ENCODE results near the gene TSPAN10. TPM values are rescaled to one million over a fixed set of nuclear protein-coding genes. Genes with fewer than 3 reads are reported as not detected.

Gene TSPAN10
- total and polyA plus RNA-seq, 2 of the 13 experiments (the other 11 are each of a cell fraction or from before 2014, with no cell fraction given): 0.54 to 0.75 TPM

- TF ChIP-seq TFDP1 (CRISPR knock-in tag; IDR thresholded peaks at IDR 0.05; ENCODE audit: borderline replicate concordance) (peak; percentile 52; the same call in 1 of the 2 replicates), ZHX1 (CRISPR knock-in tag; IDR thresholded peaks at IDR 0.05; ENCODE audit: low read depth) (0 out of 2 replicates have a peak, but pooled peaks have one; percentile 63), DNMT1 (CRISPR knock-in tag; IDR thresholded peaks at IDR 0.05) (peak; percentile 41; the same call in 1 of the 2 replicates), ZNF30 (CRISPR knock-in tag; IDR thresholded peaks at IDR 0.05) (no peak), TOPORS (CRISPR knock-in tag; IDR thresholded peaks at IDR 0.05) (0 out of 2 replicates have a peak, but pooled peaks have one; percentile 28), TGIF2 (CRISPR knock-in tag; IDR thresholded peaks at IDR 0.05) (0 out of 2 replicates have a peak, but pooled peaks have one; percentile 15), PHB2 (IDR thresholded peaks at IDR 0.05; ENCODE audit: partially characterized antibody) (no peak), BCL6 (CRISPR knock-in tag; IDR thresholded peaks at IDR 0.05) (no peak), ZNF670 (CRISPR knock-in tag; IDR thresholded peaks at IDR 0.05; ENCODE audit: borderline replicate concordance) (peak; percentile 46; the same call in 1 of the 2 replicates), MAX (IDR thresholded peaks at IDR 0.05) (peak; percentile 98), RBFOX2 (IDR thresholded peaks at IDR 0.05; ENCODE audit: low read depth, low read length) (peak; percentile 73), ZBTB34 (CRISPR knock-in tag; IDR thresholded peaks at IDR 0.05) (peak; percentile 45; the same call in 1 of the 2 replicates), ZNF329 (CRISPR knock-in tag; IDR thresholded peaks at IDR 0.05; ENCODE audit: low read depth) (0 out of 2 replicates have a peak, but pooled peaks have one; percentile 44), GPN1 (CRISPR knock-in tag; IDR thresholded peaks at IDR 0.05; ENCODE audit: borderline replicate concordance) (no peak), FOXC1 (CRISPR knock-in tag; IDR thresholded peaks at IDR 0.05; ENCODE audit: borderline replicate concordance) (0 out of 2 replicates have a peak, but pooled peaks have one; percentile 57), REPIN1 (CRISPR knock-in tag; IDR thresholded peaks at IDR 0.05; ENCODE audit: borderline replicate concordance, low read depth) (peak; percentile 60; the same call in 1 of the 2 replicates), KDM5B (CRISPR knock-in tag; IDR thresholded peaks at IDR 0.05; ENCODE audit: borderline replicate concordance) (no peak), SNAPC5 (CRISPR knock-in tag; IDR thresholded peaks at IDR 0.05; ENCODE audit: borderline replicate concordance) (peak; percentile 82), ZNF740 (CRISPR knock-in tag; IDR thresholded peaks at IDR 0.05) (peak; percentile 89), HMGA1 (CRISPR knock-in tag; conservative IDR thresholded peaks at IDR 0.05) (no peak), ZNF543 (CRISPR knock-in tag; IDR thresholded peaks at IDR 0.05) (no peak; the same call in 1 of the 2 replicates), ZNF749 (CRISPR knock-in tag; IDR thresholded peaks at IDR 0.05; ENCODE audit: borderline replicate concordance) (no peak), TBX3 (IDR thresholded peaks at IDR 0.05; ENCODE audit: borderline replicate concordance) (peak; percentile 70; the same call in 1 of the 2 replicates)
Observed at GRCh38 chr17:81665205-81666091, 28.5 kb downstream of the TSPAN10 start (continued).

All from HepG2 (cell line).